ENCODE results near the gene RBPMS2. TPM values are rescaled to one million over a fixed set of nuclear protein-coding genes. Genes with fewer than 3 reads are reported as not detected.

RBPMS2 gene
- total and polyA plus RNA-seq, 2 of the 4 experiments (the other 2 are of a cell fraction) = 2.8 TPM; not detected in 1

DNA sequence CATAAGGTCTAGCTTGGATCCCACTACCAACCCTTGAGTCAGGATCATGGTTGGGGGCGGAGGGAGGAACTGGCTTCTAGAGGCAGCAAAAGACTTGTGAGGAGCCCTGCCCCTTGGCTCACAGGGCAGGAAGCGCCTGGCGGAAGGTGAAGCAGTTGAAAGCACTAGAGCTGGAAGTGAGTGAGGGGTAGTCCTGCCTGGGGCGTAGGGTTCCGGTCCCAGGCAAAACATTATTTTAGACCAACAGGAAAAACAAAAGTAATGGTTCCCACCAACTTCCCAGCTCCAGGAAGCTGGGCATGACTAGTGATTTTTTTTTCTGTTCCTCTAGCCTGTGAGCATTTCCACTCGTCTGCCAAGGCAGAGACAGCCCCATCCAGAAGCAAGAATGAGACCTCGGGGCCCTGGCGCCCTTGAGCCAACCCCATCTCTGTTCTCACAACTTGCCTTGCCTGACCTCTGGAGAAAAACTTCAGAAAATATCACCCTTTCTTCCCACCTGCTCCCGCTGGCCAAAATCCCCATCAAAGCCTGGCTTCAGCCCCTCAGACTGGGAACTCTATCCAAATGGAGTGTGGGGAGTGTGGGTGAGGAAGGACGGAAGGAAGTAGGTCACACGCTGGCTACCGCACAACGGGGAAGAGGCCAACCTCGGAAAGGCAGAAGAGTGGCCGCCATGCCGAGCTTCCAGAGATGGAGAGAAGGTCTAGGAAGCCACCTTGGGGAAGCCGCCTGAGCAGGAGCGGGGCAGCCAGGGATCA lies 57.5 kb downstream of the RBPMS2 start:
- BruUV-seq (replicated peaks) = no TSS peak
- Histone ChIP-seq H3K4me2 (ENCODE audit: low read depth, low read length) (no peak overlapping the region), H3K27ac (ENCODE audit: insufficient read depth, low read length) (no peak overlapping the region), H3K23ac (ENCODE audit: low read depth, low read length) (no peak overlapping the region), H3K9me3 (ENCODE audit: control insufficient read depth, insufficient read depth, low read length) (no peaks in the 10 kb centered on the region), H2BK15ac (ENCODE audit: low read depth, low read length) (no peak overlapping the region), H3K4ac (ENCODE audit: low read depth, low read length) (no peak overlapping the region), H2BK20ac (ENCODE audit: low read depth, low read length) (no peak overlapping the region), H3K18ac (ENCODE audit: low read depth, low read length) (no peak overlapping the region), H3K14ac (replicated peaks; ENCODE audit: low read depth, low read length) (no peak overlapping the region), H2AFZ (replicated peaks; ENCODE audit: low read length, poor library complexity) (no peak overlapping the region), H3K4me3 (ENCODE audit: insufficient read depth, low read depth, low read length) (no peak overlapping the region), H2BK120ac (ENCODE audit: low read depth, low read length) (no peak overlapping the region), H2BK5ac (ENCODE audit: low read depth, low read length, poor library complexity, severe bottlenecking) (no peak overlapping the region), H3K27me3 (ENCODE audit: control insufficient read depth, insufficient read depth, low read length) (no peaks in the 10 kb centered on the region), H2AK5ac (ENCODE audit: low read depth, low read length) (no peak overlapping the region), H3K56ac (ENCODE audit: extremely low read depth, insufficient read depth, low read length) (no peak overlapping the region), H4K20me1 (ENCODE audit: insufficient read depth, low read length) (no peaks in the 10 kb centered on the region), H4K5ac (ENCODE audit: low read depth, low read length) (no peak overlapping the region), H4K91ac (ENCODE audit: insufficient read depth, low read depth, low read length) (no peak overlapping the region), H3K36me3 (ENCODE audit: control insufficient read depth, insufficient read depth, low read length) (no peaks in the 10 kb centered on the region), H3K9me1 (ENCODE audit: insufficient read depth, low read length) (no peaks in the 10 kb centered on the region), H3K9ac (ENCODE audit: low read depth, low read length) (no peak overlapping the region), H2AK9ac (replicated peaks; ENCODE audit: low read depth, low read length, poor library complexity) (no peak overlapping the region), H3K79me1 (ENCODE audit: low read depth in 1 of 2, low read length in 2 of 2) (no peaks in the 10 kb centered on the region), H3K4me1 (ENCODE audit: control insufficient read depth, insufficient read depth, low read length) (no peaks in the 10 kb centered on the region), H4K8ac (ENCODE audit: low read depth in 2 of 2, low read length in 2 of 2) (no peak overlapping the region)
- TF ChIP-seq ELK1 (IDR thresholded peaks at IDR 0.05; ENCODE audit: borderline replicate concordance, low read depth, low read length) (no peak), RAD21 (IDR thresholded peaks at IDR 0.05; ENCODE audit: low read length) (no peak), BHLHE40 (IDR thresholded peaks at IDR 0.05; ENCODE audit: low read depth, low read length) (no peak), MXI1 (IDR thresholded peaks at IDR 0.05; ENCODE audit: borderline replicate concordance, low read depth, low read length) (no peak), CEBPB (IDR thresholded peaks at IDR 0.05; ENCODE audit: low read depth, low read length) (no peak), RFX5 (IDR thresholded peaks at IDR 0.05; ENCODE audit: low read depth, low read length) (no peak), SMC3 (IDR thresholded peaks at IDR 0.05; ENCODE audit: low read depth, low read length) (no peak), USF2 (IDR thresholded peaks at IDR 0.05; ENCODE audit: low read depth, low read length) (no peak), MAZ (IDR thresholded peaks at IDR 0.05; ENCODE audit: borderline replicate concordance, low read depth, low read length) (no peak), RCOR1 (IDR thresholded peaks at IDR 0.05; ENCODE audit: insufficient replicate concordance, low read length) (no peak), CHD1 (IDR thresholded peaks at IDR 0.05; ENCODE audit: low read depth, low read length) (no peak), CTCF (conservative IDR thresholded peaks at IDR 0.05; ENCODE audit: low read depth, low read length) (no peak), NFE2L2 (IDR thresholded peaks at IDR 0.05; ENCODE audit: low read depth, low read length) (no peak), FOS (IDR thresholded peaks at IDR 0.05; ENCODE audit: low read depth, low read length) (no peak), POLR2A (IDR thresholded peaks at IDR 0.05; ENCODE audit: low read depth, low read length) (no peak), MAFK (IDR thresholded peaks at IDR 0.05; ENCODE audit: low read depth, low read length) (no peak)
- POLR2A ChIA-PET (ENCODE audit: unreplicated experiment) = no interaction called here
- intact Hi-C loops (cut with micrococcal nuclease) = no loop called here
- WGBS, 2 experiments (ENCODE audit: extremely low coverage in 2 of 2, insufficient read length in 1 of 2) = no CpG with 5 or more reads among the region's 18 CpGs
- dilution Hi-C loops (cut with HindIII; ENCODE audit: low sequenced_read_pairs, unreplicated experiment) = no loop called here
- ATAC-seq (ENCODE audit: low read depth) = no peak
- CTCF ChIA-PET = no interaction called here
- no peak for DNase-seq
- in situ Hi-C loops (cut with MboI; ENCODE audit: low sequenced_read_pairs) = no loop called here

Measured in IMR-90 (cell line).